Right lobe of liver (tissue), 4 donors: ENCODE measurements around the gene RFFL.
"Not testable (repeated sequence)": the region's sequence is repeated elsewhere in the genome, so short reads cannot be mapped to it uniquely, and the experiment has no call there.

Experiments used
- CTCF ChIP-seq, 4 donors: fragments of 200-600 bp in 3 of 4; fragments of 450-650 bp in 1 of 4; IDR thresholded peaks; one replicate each; pipeline versions ENCODE4 v1.5.1 to v1.8.0; 2016 to 2022; ENCODE audit warnings: antibody characterized with exemption in 4 of 4, mild to moderate bottlenecking in 2 of 4
- POLR2A ChIP-seq: fragments of 450-650 bp; IDR thresholded peaks from one replicate; pipeline ENCODE4 v1.6.1; 2017; ENCODE audit warnings: antibody characterized with exemption, mild to moderate bottlenecking
- donor health status: DM: no; HTN: no; CAD: no.
- donor health status: DM: no; HTN: no; CAD: no.
- donor health status: DM: no; HTN: yes; CAD: no.

DNA sequence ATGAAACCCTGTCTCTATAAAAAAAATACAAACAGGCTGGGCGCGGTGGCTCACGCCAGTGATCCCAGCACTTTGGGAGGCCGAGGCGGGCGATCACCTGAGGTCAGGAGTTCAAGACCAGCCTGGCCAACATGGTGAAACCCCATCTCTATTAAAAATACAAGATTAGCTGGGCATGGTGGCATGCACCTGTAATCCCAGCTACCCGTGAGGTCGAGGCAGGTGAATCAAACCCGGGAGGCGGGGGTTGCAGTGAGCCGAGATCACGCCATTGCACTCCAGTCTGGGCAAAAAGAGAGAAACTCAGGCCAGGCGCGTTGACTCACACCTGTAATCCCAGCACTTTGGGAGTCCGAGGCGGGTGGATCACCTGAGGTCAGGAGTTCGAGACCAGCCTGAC, 47.3 kb upstream of the RFFL start:
- not testable (repeated sequence) for TF ChIP-seq CTCF (IDR thresholded peaks at IDR 0.05); POLR2A
